ENCODE measurements around the gene PPP2R3A.

DNA sequence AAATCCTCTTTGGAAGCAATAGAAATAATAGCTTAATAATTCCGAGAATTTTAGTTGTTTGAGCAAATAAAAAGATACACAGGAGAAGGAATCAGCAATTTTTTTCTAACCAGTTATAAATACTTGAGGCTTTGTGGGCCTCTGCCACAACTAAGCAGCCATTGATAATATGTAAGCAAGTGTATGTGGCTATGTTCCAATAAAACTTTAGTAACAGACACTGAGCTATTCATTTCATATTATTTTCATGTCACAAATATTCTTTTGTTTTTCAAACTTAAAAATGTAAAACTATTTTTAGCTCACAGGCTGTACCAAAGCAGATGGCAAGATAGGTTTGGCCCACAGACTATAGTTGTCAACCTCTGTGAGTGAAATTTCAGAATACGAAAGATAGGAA, 145.0 kb downstream of the PPP2R3A start:
- TF ChIP-seq, protein P1, sequence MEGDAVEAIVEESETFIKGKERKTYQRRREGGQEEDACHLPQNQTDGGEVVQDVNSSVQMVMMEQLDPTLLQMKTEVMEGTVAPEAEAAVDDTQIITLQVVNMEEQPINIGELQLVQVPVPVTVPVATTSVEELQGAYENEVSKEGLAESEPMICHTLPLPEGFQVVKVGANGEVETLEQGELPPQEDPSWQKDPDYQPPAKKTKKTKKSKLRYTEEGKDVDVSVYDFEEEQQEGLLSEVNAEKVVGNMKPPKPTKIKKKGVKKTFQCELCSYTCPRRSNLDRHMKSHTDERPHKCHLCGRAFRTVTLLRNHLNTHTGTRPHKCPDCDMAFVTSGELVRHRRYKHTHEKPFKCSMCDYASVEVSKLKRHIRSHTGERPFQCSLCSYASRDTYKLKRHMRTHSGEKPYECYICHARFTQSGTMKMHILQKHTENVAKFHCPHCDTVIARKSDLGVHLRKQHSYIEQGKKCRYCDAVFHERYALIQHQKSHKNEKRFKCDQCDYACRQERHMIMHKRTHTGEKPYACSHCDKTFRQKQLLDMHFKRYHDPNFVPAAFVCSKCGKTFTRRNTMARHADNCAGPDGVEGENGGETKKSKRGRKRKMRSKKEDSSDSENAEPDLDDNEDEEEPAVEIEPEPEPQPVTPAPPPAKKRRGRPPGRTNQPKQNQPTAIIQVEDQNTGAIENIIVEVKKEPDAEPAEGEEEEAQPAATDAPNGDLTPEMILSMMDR (IDR thresholded peaks at IDR 0.05), result no peak
- TF ChIP-seq POLR2A (IDR thresholded peaks at IDR 0.05), result no peak

All from body of pancreas (tissue), 4 donors.